Left renal cortex interstitium (tissue), 4 donors: ENCODE measurements around the gene CEP120. TPM values are rescaled to one million over a fixed set of nuclear protein-coding genes. Genes with fewer than 3 reads are reported as not detected.
"Not testable (repeated sequence)": the region's sequence is repeated elsewhere in the genome, so short reads cannot be mapped to it uniquely, and the experiment has no call there.

Source experiments
- DNase-seq, 4 donors: peaks; one replicate each; pipeline ENCODE4 v3.0.0-alpha.2; 2013; ENCODE audit warnings: low read depth in 4 of 4, low spot score in 2 of 4, missing footprints in 1 of 4
- polyA plus RNA-seq, 4 donors: library from polyadenylated mRNA; unstranded; fragments of 120-200 nt; gene quantifications; one replicate each; pipeline ENCODE4 v1.2.1, GENCODE V29; 2013; ENCODE audit not compliant: insufficient read length in 4 of 4

The CEP120 gene
- 10 to 100 TPM; 20.8 to 24.9 (median 22.0) TPM for polyA plus RNA-seq

- peak; percentile 92 to 98 (median 97) for DNase-seq
Observed at GRCh38 chr5:123423278-123424149, at the start of gene CEP120. CEP120 (minus strand) TSS chr5:123423403; CDS start chr5:123422998, 405 bp downstream.

DNA sequence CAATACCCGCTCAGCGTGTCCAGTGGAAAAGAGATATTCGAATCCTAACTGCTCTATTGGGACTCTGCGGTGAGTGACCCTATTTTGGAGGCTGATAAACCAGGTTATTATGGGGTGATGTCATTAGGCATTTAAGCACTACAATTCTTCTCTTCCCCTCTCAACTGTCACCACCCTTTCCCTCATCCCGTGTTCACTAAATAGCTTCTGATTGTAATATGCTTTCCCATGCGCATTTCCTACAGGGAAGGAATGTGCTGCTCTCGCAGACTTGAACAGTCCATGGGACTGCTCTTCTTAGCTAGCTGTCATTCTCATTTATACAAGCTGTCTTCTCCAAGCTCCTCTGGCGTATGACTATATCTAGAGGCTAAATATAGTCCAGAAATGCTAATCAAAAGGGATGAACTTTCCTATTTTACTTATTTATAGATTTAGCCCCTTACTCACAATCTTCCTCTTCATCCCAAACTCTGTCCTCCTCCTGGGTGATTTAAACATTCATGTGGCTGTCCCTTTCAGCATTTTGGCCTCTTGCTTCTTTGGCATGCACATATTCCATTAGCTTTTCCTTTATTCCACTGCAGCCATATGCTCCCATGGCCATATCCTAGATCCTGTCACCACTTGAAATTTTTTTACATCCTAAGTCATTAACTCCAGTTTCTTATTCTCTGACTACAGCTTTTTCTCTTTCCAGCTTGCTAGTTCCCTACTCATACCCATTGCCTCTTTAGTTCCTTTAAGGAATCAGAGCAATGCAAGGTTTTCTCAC lies 49.1 kb upstream of the CEP120 start:
- no peak for DNase-seq

DNA sequence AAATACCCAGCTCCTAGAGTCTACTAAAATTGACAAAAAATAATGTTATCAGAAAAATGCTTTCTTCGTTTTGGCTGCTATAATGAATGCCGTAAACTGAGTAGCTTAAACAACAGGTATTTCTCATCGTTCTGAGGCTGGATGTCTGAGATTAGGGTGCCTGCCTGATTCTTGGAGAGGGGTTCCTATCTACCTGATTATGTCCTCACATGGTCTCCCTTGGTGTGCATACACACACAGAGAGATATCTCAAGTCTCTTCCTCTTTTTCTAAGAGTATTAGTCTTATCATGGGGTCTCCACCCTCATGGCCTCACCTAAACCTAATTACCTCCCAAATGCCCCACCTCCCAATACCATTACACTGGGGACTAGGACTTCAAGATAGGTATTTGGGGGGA lies 48.2 kb upstream of the CEP120 start:
- DNase-seq: no peak

DNA sequence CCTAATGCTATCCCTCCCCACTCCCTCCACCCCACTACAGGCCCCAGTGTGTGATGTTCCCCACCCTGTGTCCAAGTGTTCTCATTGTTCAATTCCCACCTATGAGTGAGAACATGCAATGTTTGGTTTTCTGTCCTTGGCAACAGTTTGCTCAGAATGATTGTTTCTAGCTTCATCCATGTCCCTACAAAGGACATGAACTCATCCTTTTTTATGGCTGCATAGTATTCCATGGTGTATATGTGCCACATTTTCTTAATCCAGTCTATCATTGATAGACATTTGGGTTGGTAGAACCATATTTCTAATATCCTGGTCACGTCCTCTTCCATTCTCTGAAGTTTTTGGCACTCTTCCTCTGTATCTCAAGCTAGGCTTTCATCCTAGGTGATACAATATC lies 43.6 kb upstream of the CEP120 start:
- not testable (repeated sequence) for DNase-seq

DNA sequence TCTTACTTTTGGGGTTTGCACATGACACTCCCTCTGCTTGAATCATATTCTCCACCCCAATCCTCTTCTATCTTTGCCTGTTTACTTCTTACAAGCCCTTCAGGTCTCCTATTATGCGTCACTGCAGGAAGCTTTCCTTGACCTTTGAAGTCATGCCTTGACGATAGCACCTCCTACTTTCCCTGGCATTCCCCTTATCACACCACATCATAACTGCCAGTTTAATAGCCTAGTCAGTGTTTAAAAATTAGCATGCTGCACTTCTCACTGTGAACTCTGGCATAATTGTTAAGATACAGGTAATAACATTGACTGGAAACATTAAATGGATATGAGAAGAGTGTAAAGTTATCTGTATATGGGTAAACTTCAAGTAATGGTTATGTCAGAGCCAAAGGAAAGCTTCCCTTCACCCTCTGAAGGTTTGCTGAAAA lies 37.1 kb upstream of the CEP120 start:
- DNase-seq: no peak

DNA sequence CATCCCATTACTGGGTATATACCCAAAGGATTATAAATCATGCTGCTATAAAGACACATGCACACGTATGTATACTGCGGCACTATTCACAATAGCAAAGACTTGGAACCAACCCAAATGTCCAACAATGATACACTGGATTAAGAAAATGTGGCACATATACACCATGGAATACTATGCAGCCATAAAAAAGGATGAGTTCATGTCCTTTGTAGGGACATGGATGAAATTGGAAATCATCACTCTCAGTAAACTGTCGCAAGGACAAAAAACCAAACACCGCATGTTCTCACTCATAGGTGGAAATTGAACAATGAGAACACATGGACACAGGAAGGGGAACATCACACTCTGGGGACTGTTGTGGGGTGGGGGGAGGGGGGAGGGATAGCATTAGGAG lies 35.8 kb upstream of the CEP120 start:
- DNase-seq: not testable (repeated sequence)

DNA sequence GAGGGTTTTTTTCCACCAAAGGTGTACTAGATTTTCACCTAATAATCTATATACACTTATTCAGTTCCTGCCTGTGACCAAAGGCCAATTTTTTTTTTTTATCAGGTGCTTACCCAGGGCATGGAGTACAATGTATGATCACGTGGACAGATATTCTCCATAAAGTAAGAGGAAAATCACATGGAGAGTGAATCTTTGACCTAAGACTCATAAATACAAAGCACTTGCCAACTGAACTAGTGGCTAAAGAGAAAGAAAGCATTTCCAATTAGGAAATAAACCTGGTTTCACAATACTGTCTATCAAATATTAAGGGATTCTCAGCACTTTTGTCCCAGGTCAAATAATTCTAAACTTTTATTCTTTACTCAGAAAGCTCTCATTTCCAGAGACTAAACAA lies 33.0 kb upstream of the CEP120 start:
- no peak for DNase-seq

GRCh38 chr5:123455640-123456039 lies 32.4 kb upstream of the CEP120 start:
- no peak for DNase-seq

GRCh38 chr5:123455095-123455494 lies 31.9 kb upstream of the CEP120 start:
- no peak for DNase-seq

GRCh38 chr5:123454259-123454911 lies 31.2 kb upstream of the CEP120 start:
- no peak for DNase-seq

DNA sequence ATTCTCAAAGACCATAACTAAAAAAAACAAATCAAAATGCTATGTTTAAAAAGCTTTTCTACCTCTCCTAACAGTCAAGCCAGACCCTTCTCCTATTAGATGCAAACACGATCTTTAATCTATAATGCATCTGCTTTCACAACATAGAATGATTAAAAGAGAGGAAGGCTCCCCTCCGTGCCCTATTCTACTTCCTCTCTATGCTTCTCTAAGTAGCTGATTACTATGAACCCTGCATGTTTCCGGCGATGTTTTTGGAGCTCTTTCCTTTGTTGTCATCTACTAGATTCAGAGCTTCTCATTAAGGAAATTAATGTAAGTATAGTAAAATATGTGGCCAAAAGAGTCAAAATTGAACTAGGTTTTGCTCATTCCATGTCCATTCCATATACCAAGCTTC lies 29.2 kb upstream of the CEP120 start:
- DNase-seq: no peak

DNA sequence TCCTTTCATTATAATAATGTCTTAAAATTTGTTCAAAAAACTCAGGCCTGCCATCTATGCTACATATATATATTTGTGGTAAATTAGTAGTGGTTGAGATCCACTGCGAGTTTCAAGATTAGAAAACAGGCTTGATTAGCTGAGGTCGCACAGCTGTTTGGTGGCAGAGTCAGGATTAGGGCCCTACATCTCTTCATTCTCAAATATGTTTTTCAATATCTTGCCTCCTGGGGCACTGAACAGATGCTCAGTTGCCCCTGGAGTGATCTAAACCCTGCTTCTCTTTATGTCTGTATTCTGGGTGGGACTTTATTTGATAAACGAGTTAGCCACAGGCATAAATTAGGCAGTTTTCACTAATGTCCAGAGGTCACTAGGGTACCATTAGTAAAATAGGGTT lies 27.8 kb upstream of the CEP120 start:
- DNase-seq: no peak

GRCh38 chr5:123450640-123451039 lies 27.4 kb upstream of the CEP120 start:
- DNase-seq: peak; percentile 9 to 33 (median 20)

DNA sequence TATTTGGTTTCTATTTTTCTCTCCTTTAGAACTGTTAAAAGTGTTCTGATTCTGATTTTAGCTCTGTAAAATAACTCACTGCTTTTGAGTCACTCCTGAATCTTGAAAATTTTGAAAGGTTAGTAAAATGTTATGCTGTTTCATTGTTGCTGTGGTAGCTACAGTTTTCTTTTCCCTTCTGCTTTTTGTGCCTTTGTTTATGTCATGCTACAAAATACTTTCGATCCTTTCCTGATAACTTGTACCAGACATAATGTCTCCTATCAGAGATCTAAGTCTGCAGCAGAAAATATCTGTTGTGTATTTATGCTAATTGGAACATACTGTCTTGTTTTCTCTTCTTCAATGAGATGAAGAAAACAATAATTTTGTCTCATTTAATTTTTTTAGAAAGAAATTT lies 26.9 kb upstream of the CEP120 start:
- no peak for DNase-seq

- DNase-seq: no peak
Observed at GRCh38 chr5:123449424-123449974, 26.3 kb upstream of the CEP120 start.

DNA sequence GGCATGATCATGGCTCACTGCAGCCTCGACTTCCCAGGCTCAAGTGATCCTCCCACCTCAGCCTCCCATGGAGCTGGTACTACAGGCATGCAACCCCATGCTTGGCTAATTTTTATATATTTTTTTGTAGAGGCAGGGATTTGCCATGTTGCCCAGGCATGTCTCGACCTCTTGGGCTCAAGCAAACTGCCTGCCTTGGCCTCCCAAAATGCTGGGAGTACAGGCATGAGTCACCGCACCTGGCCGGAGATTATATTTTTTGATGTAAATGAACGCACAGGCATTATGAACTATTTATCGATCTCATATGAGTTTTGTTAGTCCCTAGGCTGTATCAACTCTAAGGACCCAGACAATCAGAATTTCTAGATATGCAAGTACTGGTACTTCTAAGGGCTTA lies 25.5 kb upstream of the CEP120 start:
- DNase-seq: no peak

GRCh38 chr5:123448017-123448617 lies 24.9 kb upstream of the CEP120 start:
- no peak for DNase-seq

- DNase-seq: no peak
Observed at GRCh38 chr5:123444016-123444415, 20.8 kb upstream of the CEP120 start.

DNA sequence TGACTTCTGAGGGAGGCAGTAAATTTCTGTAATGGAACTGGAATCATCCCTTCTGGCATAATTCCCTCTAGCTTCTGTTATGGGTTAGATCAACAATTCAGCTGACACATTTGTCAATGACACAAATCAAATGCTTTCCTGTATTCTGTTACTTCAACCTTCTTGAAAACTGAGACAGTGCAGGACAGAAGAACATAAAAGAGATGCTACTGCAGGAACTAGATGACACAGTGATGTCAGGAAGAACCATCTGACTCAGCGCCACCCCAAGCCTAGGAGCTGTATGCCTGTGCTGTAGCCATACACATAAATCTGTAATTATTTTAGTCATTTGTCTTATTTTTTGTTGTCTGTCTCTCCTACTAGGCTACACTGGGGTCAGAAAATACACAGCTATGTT lies 18.2 kb upstream of the CEP120 start:
- no peak for DNase-seq

- no peak for DNase-seq
Observed at GRCh38 chr5:123440456-123441181, 17.4 kb upstream of the CEP120 start.
